NCI-H748 (cell line): ENCODE measurements around the gene DLG4.

Experiments used
- DNase-seq: peaks from one replicate; lab custom pipeline; 2025; ENCODE audit not compliant: unreplicated experiment; lab: John Stamatoyannopoulos, UW

DLG4 gene

DNA sequence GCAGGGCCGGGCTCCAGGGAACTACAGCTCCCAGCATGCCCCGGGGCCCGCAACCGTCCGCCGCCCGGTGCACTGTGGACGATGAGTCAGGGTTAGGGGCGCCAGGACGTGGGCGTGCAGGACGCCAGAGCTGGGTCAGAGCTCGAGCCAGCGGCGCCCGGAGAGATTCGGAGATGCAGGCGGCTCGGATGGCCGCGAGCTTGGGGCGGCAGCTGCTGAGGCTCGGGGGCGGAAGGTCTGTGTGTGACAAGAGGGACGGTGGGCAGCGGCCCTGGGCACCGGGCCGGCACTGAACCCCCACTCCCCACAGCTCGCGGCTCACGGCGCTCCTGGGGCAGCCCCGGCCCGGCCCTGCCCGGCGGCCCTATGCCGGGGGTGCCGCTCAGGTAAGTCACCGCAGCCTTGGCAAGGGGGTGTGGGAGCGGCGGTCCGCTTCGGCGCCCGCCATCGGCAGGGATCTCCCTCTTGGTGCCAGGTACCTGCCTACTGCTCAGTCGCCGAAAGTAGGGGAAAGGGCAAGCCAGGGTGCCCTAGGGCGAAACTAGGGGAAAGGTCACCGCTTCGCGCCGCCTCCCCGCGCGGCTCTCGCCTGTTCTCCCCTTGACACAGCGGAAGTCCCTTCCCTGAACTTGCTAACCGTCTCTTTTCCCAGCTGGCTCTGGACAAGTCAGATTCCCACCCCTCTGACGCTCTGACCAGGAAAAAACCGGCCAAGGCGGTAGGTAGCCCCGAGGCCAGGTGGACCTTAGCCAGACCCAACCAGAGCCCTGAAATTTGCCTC is at the start of gene DLG4, which contains the start of gene ACADVL:
DLG4 (minus strand) TSS at position 25 of the 781 bp plus-strand sequence.
ACADVL (plus strand) TSS at position 127 of the 781 bp plus-strand sequence; CDS start at position 174, 47 bp downstream.
- peak; percentile 83 for DNase-seq

DNA sequence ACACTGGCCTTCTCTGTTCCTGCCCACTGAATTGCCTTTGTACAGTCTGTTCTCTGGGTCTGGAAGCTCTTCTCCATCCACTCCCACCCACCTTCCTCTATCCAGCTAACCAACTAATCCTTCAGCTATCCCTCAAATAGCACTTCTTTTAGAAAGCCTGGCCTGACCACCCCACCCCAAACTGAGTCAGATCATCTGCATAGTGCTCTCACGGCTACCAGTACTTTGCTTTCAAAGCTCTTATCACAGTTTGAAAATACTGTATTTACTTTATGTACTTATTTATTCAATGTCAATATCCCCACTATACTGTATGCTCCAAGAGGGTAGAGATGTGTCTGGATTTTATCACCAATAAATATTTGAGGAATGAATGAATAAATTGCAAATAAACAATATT is 47.1 kb upstream of the DLG4 start:
- DNase-seq: no peak

DNA sequence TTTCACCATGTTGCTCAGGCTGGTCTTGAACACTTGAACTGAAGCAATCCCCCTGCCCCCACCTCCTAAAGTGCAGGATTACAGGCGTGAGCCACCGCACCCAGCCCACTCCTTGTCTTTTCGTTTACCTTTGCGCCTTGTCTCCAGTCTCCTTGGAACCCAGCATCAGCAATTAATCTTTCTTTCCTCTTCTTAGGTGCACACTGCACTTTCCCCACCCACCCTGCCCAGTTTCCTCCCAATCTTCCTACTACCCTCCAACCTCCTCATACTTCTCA is 44.1 kb upstream of the DLG4 start:
- DNase-seq: no peak

DNA sequence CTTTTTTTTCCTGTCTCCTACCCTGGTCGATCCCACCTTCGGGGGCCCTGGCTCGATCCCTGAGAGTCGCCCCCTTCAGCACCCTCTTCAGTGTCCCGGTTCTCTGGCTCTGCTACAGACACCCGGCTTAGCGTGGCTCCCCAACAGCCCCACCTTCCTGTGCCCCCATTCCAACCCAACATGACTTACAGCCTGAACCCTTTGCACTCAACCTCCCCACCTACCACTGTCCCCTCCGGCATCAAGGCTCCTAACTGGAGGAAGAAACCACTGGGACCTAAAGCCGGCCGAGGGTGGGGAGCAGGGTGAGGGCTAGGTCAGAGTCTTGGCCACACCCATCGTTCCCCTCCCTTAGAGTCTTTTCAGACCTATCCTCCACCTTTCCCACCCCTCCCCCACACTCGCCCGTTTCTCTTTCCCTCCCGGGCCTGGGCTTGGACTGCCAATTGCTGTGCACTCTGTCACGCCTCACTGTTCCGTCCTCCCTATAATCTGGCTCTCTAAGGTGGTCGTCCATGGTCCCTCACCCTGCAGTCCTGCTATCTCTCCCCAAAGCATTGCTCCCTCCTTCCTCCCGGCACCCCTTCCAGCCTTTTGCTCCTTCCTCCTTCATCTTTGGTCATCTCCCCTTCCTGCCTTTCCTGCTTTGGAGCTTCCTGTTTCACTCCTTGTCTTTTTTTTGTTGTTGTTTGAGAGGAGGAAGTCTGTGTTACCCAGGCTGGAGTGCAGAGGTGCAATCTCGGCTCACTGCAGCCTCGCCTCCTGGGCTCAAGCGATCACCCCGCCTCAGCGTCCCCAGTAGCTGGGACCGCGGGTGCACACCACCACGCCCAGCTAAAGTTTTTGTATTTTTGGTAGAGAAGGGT is 43.5 kb upstream of the DLG4 start:
- peak; percentile 77 for DNase-seq

DNA sequence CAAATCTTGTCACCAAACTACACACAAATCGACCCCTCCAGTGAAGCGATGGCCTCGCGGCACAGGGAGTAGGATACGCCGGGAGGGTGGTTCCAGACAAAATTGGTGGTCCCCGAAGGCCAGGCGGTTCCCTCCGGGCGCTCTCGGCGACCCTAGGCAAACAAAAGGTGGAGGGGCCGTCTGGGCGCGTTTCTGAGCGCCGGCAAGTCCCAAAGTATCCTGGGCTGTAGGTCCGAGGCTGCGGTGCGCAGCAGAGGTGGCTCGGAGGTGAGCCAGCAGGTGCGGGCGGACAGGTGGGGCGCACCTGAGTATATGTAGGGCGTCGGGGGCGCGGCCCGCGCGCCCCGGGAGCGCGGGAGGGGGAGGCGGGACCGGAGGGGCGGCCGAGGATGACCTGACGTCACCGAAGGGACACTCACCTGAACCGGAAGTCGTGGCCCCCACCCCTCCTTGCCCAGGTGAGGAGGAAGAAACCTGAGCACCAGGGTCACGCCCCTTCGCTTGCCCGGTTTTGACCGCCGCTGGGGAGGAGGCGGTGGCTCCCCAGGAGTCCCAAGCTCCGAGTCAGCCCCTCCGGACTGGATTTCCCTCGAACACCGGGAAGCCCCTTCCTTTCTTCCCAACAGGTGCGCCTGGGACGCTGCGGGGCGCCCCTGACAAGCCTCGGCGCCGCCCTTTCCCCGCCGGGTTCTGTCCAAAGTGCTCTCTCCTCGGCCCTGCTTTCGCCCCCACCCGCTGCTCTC is 42.7 kb upstream of the DLG4 start, which contains the start of gene CLDN7:
CLDN7 (minus strand) TSS at position 287 of the 743 bp plus-strand sequence. CDS start 435 bp downstream, outside the sequence.
- peak; percentile 97 for DNase-seq

DNA sequence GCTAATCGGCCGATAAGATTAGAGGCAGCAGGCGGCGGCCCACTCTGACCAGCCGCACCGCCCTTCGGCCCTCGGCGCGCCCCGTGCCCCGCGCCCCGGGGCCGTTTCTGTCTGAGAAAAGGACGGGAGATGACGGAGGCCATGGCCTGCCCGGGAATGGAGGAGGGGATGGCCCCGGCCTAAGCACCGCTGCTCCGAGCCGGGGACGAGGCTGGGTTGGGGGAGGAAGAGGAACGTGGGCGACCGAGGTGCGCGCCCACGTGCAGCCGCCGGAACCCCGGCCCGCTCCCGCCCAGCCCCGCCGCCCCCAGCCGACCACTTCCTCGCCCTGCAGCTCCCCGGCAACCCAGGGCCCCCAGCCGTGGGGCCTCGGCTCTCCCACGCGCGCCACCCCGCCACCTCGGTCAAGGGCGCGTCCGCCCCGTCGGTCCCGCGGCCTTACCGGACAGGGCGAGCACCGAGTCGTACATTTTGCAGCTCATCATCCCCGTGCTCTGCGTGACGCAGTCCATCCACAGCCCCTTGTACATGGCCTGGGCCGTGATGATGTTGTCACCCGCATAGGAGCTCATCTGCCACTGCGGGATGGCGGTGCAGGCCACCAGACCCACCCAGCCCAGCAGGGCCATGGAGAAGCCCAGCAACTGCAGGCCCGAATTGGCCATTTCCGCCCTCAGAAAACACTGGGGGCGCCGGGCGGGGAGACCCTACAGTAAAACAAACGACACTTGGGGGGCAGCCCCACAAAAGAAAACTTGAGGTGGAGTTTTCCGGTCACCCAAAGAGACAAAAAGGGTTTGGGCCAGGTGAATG is 41.9 kb upstream of the DLG4 start:
- DNase-seq: peak; percentile 58

DNA sequence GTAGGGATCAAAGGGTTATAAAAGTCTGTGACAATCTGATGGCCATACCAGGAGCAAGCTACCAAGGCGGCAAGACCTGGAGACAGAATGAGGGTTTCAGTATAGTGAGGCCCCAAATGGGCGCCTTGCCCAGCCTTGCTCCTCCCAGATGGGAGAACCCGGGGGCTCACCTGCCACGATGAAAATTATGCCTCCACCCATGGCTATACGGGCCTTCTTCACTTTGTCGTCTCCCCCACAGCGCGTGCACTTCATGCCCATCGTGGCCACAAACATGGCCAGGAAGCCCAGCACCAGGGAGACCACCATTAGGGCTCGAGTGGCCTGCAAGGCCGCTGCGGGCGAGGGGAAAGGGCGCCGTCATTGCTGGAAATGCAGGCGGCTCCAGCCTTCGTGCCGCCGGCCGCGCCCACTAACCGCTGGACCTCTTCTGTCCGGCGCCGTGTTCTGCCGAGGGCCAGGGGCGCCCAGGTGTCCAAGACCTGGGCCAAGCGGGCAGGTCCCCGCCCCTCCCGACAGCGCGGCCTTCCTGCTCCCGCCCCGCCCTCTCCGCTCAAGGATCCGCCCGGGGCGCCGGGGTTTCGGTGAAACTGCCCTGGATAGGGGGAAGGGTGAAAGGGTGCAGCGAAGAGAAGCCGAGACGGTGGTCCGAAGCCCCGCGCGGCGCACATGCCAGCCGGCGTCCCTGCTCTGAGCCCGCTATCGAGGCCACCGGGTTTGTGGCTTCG is 41.2 kb upstream of the DLG4 start:
- DNase-seq: peak; percentile 79

DNA sequence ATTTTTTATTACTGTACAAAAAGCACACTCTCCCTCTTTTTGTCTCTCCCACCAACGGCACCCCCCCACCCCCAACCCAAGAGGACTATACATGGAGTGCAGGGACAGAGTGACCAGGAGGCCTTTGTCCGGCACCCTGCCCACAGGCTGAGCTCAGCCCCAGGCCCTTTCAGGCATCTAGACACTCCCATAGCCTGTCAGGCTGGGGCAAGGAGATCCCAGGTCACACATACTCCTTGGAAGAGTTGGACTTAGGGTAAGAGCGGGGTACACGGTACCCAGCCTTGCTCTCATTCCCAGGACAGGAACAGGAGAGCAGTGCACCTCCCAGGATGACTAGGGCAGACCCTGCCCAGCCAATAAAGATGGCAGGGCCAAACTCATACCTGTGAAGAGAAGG is 40.5 kb upstream of the DLG4 start:
- DNase-seq: no peak

DNA sequence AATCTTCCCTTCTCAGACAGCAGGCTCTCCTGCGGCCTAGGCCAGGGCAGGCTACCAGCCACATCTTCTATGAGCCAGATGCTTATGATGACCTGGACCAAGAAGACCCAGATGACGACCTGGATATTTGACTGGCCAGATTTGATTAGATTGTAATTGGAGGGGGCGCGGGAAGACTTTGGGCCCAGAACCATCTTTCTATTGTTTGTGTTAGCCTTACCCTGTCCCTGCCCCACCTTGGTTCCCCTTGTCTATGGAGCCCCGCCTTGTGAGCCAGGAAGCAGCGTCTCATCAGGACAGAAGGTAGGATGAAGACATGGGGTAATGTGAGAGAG is 39.9 kb upstream of the DLG4 start:
- no peak for DNase-seq

DNA sequence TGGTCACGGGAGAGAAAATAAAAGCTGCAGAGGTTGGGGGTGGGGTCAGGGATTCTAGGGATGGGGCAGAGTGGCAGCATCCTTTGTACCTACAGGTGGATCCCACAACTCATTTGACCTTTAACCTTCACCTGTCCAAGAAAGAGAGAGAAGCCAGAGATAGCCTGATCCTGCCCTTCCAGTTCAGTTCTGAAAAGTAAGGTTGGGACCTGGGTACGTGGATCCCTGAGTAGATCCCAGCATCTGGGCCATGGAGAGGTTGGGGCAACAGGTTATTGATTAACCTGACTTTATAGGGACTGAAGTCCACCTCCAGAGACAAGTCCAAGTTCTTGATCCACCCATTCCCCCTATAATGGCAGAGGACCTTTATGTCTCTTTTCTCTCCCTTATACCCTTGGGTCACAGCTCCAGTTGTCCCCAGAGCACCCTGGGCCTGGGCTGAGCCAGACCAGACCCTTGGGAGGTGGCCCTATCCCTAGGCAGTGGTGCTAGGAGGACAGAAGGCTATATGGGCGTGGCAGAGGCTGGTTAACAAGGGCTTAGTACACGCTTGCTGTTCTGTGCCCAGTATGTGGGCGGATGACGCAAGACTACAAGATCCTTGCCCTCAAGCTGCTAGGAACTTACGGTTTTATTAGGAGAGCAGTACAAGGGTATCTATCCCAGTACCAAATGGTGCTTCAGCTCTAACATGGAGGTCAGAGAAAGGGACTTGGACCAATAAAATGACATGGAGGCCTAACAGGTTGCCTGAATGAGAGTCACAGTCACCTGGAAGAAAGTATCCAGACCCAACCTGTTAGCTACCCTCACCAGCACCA is 39.3 kb upstream of the DLG4 start:
- DNase-seq: no peak

DNA sequence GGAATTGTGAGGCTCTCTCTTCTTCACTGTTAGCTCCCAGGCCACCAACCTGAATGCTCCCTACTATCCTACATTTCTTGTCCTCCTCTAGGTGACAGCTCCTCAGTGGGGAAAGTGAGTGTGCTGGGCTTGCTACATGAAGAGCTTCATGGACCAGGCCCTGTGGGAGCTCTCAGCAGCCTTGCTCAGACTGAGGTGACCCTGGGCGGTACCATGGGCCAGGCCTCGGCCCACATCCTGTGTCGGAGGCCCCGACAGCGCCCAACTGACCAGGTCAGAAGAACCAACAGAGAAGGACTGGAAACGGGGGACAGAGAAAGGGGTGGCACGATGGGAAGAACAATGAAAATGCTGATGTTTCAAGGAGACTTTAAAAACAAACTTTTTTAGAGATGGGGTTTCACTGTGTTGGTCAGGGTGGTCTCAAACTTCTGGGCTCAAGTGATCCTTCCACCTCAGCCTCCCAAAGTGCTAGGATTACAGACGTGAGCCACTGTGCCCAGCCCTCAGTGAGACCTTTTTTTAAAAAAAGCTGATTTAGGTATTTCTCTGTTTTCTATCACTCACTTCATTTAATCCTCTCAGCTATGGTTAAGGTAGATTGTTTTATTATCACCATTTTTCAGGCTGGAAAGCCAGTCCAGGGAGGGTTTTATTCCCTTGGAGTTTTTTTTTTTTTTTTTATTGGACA is 37.3 kb upstream of the DLG4 start:
- DNase-seq: no peak

DNA sequence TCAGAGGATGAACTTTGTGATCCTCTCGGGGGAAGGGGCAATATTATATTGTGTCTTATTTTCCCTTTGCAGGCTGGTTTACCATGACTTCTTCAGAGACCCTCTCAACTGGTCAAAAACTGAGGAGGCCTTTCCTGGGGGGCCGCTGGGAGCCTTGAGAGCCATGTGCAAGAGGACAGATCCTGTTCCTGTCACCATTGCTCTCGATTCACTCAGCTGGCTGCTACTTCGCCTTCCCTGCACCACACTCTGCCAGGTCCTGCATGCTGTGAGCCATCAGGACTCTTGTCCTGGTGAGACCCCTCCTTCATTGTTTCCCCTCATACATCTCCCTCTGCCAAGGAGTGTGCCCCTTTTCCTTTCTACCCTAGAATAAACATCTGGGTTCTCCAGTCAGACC is 34.9 kb upstream of the DLG4 start:
- DNase-seq: no peak

DNA sequence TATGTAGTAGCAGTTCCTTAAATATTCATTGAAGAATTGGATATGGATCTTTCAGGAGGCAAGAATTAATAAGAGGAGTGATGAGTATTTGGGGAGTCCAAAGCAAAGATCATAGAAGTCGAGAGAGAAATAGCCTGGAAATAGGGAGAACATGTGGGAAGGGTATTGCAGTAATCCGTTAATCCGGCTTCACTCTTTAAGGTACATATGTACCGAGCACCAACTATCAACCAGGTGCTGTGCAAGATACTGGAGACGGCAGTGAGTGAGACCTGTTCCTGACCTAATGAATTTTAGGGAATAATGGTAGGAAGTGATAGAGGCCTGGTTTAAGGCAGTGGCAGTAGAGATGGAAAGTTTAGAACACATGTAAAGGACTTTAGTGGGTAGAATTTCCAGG is 33.4 kb upstream of the DLG4 start:
- DNase-seq: no peak

DNA sequence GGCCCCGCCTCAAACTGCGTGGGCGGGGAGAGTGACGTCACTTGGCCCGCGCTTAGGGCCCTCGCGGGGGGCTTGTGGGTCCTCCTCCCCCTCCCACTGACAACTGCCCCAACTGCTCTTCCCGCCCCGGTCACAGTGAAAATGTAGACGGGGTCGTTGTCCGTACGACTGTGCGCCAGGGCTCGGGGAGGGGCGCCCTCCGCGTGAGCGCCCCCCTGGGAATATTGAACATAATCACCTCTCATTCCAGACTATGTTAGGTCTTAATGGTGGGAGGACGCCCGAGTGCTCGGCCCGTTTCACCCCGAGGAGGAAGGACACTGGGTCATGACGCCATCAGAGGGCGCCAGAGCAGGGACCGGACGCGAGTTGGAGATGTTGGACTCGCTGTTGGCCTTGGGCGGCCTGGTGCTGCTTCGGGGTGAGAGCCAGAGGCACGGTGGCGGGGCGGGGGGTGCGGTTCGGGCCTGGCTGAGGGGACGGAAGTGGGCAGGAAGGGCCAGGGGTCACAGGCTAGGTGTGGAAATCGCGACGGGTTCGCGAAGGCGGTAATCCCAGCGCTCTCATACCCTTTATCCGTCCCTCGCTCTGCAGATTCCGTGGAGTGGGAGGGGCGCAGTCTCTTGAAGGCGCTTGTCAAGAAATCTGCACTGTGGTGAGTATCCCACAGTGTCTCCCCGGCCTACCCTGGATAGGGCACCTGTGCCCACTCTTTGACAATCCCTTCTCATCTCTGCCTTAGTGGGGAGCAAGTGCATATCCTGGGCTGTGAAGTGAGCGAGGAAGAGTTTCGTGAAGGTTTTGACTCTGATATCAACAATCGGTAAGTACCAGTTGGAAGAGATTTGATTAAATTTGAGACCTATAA is 32.8 kb upstream of the DLG4 start, which contains the start of gene ELP5:
ELP5 (plus strand) TSS at position 40 of the 868 bp plus-strand sequence; CDS start at position 376, 336 bp downstream.
- DNase-seq: peak; percentile 97

DNA sequence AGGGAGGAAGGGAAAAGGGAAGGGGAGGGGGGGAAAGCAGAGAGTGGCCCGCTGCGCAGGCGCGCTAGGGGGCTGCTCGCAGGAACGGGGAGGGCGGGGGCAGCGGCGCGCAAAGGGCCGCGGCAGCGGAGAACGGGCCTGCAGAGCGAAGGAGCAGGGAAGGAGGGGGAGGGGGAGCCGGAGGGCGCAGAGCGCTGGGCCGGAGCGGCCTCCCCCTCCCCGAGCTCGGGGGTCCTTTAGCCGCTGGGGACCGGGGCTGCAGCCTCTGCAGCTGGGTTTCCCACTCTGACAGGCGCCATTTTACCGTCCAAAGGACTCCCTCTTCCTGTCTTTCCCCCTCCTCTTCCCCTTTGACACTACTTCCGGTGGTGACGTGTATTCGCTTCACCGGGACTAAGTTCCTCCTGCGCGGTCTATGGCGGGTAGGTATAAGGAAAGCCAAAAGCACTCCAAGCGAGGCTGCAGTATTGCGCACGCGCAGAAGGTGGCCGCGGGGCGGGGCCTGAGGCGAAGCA is 32.1 kb upstream of the DLG4 start, which contains the start of gene CTDNEP1:
CTDNEP1 (minus strand) TSS at position 74 of the 515 bp plus-strand sequence. CDS start 438 bp downstream, outside the sequence.
- peak; percentile 100 for DNase-seq

DNA sequence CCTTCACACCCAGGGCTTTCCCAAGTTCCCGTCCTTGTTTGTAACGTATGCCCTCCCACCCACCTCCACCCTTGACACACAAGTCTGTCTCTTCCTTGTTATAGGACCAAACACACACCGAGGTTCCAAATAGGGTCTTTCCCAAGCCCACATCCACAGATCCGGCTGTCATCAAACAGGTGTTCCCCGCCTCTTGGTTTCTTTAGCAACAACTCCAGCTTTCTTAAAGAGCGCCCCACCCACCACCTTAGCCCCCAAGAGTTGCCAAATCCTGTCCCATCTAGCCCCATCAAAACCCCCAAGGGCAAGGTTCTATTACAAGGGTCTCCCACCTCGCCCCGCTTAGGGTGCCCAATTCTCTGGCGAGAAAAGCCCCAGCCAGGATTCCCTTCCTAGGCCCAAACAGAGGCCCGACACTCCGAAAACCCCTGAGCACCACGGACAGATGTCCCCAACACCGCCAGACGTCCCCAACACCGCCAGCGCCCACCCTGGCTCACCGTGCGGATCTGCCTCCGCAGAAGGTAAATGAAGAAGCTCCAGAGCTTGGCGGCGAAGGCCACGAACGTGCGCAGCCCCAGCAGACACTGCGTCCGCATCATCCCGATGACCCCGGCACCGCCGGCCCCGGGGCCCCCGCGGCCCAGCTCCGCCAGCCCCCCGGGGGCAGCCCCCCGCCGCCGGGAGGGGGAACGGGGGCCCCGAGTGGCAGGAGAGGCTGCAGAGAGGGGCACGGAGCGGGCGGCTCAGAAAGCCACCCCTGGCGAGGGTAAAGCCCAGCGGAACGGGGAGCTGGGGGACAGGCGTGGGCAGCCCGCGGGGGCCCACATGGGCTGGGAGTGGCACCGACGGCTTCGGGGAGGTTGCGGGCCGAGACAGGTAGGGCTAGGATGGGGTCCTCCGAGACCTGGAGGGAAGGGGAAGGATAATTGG is 31.3 kb upstream of the DLG4 start:
- DNase-seq: no peak
